ENCODE measurements around the gene UBE2QL1. TPM values are rescaled to one million over a fixed set of nuclear protein-coding genes. Genes with fewer than 3 reads are reported as not detected.

Gene UBE2QL1
- total and polyA plus RNA-seq, 4 donors: 0.02 to 0.51 (median 0.09) TPM

DNA sequence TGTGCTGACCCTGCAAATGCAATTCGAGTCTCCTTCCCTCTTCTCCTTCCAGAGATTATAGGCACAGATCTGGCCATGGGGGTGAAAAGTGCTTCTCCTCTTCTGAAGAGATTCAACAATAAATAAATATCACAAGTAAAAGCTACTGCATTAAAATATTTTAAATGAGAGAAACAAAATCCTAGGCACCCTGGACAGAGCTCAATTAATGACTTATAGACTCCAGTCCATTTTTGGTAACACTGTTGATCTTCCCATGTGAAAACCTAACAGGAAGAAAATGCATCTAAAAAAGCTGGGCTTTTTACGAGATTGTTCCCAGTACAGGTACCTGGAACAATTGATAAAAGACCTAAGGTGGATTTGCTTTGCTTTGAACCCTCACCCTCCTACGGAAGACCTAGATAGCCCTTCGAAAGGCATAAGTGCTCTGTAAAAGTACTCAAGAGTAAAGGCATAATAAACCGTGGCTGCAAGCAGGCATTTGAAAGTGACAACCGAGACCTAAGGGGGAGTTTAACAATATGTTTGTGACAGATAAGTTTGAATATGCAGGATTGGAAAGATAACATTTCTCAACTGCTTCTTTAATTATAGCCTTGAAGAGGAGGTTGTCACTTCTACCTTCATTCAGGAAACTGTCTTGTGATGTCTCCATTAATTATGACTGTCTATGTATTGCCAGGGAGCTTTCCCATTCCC is 41.0 kb upstream of the UBE2QL1 start:
- no peak overlapping the region for H3K4me3 ChIP-seq
- H3K27ac ChIP-seq (ENCODE audit: low read depth in 1 of 2, low read length in 1 of 2): no peak overlapping the region
- H3K9me3 ChIP-seq (ENCODE audit: control insufficient read depth in 4 of 4, insufficient read depth in 3 of 4, low read length in 3 of 4): peaks cover 0 to 5% (median 0%) of the 10 kb centered on the region in 4 donors
- TF ChIP-seq, protein P1, sequence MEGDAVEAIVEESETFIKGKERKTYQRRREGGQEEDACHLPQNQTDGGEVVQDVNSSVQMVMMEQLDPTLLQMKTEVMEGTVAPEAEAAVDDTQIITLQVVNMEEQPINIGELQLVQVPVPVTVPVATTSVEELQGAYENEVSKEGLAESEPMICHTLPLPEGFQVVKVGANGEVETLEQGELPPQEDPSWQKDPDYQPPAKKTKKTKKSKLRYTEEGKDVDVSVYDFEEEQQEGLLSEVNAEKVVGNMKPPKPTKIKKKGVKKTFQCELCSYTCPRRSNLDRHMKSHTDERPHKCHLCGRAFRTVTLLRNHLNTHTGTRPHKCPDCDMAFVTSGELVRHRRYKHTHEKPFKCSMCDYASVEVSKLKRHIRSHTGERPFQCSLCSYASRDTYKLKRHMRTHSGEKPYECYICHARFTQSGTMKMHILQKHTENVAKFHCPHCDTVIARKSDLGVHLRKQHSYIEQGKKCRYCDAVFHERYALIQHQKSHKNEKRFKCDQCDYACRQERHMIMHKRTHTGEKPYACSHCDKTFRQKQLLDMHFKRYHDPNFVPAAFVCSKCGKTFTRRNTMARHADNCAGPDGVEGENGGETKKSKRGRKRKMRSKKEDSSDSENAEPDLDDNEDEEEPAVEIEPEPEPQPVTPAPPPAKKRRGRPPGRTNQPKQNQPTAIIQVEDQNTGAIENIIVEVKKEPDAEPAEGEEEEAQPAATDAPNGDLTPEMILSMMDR (IDR thresholded peaks at IDR 0.05; ENCODE audit: control extremely low read depth, extremely low read depth): no peak
- peaks cover 0 to 1% (median 0%) of the 10 kb centered on the region in 5 donors for H3K4me1 ChIP-seq (ENCODE audit: control insufficient read depth in 5 of 5, insufficient read depth in 5 of 5, low read length in 5 of 5)
- WGBS, 2 donors: 58 to 71% methylated on average over 6 of the region's 6 CpGs
- peaks cover 0 to 3% (median 1%) of the 10 kb centered on the region in 3 donors for H3K27me3 ChIP-seq (ENCODE audit: control insufficient read depth in 3 of 3, insufficient read depth in 3 of 3, low read length in 2 of 3)
- ATAC-seq (ENCODE audit: insufficient read depth, low FRiP score) (no peak), DNase-seq (no peak)
- no peaks in the 10 kb centered on the region for H3K36me3 ChIP-seq (ENCODE audit: control insufficient read depth in 4 of 4, insufficient read depth in 4 of 4, low read length in 4 of 4)
- no peak overlapping the region for H3K9ac ChIP-seq (ENCODE audit: insufficient read depth in 1 of 2, low read length in 2 of 2)

DNA sequence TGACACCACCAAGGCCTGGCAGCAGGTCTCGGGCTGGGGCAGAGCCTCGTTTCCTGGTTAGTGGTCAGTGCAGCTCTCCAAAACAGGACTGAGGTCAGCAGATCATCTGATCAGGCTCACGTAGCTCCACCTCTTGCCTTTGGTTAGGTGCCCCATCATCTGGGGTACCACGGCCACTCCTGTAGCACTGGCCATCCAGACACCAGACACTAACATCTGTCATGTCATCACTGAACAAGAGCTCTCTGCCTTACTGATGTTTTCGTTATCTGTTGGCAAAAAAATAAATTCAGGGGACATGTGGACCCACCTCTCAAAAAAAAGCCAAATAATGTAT is 40.4 kb upstream of the UBE2QL1 start:
- WGBS, 2 donors: 61 to 83% methylated on average over 5 of the region's 5 CpGs
- ATAC-seq (ENCODE audit: insufficient read depth, low FRiP score) (no peak), DNase-seq (no peak)
- Histone ChIP-seq H3K9me3 (ENCODE audit: control insufficient read depth in 4 of 4, insufficient read depth in 3 of 4, low read length in 3 of 4) (peaks cover 0 to 5% (median 0%) of the 10 kb centered on the region in 4 donors), H3K27me3 (ENCODE audit: control insufficient read depth in 3 of 3, insufficient read depth in 3 of 3, low read length in 2 of 3) (peaks cover 0 to 6% (median 3%) of the 10 kb centered on the region in 3 donors), H3K27ac (ENCODE audit: low read depth in 1 of 2, low read length in 1 of 2) (no peak overlapping the region), H3K9ac (ENCODE audit: insufficient read depth in 1 of 2, low read length in 2 of 2) (no peak overlapping the region), H3K4me3 (no peak overlapping the region), H3K36me3 (ENCODE audit: control insufficient read depth in 4 of 4, insufficient read depth in 4 of 4, low read length in 4 of 4) (no peaks in the 10 kb centered on the region), H3K4me1 (ENCODE audit: control insufficient read depth in 5 of 5, insufficient read depth in 5 of 5, low read length in 5 of 5) (peaks cover 0 to 1% (median 0%) of the 10 kb centered on the region in 5 donors)
- TF ChIP-seq, protein P1 (IDR thresholded peaks at IDR 0.05; ENCODE audit: control extremely low read depth, extremely low read depth): no peak

DNA sequence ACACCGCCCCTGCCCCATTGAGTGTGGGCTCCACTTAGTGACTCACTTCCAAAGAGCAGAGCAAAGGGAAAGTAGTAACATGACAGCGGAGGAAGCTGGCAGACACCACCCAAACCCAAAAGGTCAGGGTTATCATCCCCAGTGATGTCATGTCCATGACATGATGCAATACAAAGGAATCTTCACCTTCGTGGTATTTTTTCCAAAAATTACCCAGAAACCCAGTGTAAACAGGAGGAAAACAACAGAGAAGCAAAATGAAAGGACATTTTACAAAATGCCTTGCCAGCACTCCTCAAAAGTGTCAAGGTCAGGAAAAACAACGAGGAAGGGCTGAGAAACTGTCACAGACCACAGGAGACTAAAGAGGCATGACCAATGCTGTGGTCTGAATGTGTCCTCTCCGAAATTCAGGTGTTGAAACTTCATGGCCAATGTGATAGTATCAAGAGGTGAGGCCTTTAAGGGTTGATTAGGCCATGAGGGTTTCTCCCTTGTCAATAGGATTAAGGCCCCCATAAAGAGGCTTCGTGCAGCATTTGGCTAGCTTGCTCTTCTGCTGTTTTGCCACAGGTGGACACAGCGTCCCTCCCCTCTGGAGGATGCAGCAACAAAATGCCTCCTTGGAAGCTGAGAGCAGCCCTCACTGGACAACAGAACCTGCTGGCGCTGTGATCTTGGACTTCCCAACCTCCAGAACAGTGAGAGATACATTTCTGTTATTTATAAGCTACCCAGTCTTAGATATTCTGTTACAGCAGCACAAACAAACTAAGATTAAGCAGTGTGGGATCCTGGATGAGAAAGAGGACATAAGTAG is 39.8 kb upstream of the UBE2QL1 start:
- H3K27me3 ChIP-seq (ENCODE audit: control insufficient read depth in 3 of 3, insufficient read depth in 3 of 3, low read length in 2 of 3): peaks cover 0 to 7% (median 3%) of the 10 kb centered on the region in 3 donors
- no peaks in the 10 kb centered on the region for H3K36me3 ChIP-seq (ENCODE audit: control insufficient read depth in 4 of 4, insufficient read depth in 4 of 4, low read length in 4 of 4)
- DNase-seq (no peak), ATAC-seq (ENCODE audit: insufficient read depth, low FRiP score) (no peak)
- peaks cover 0 to 5% (median 0%) of the 10 kb centered on the region in 4 donors for H3K9me3 ChIP-seq (ENCODE audit: control insufficient read depth in 4 of 4, insufficient read depth in 3 of 4, low read length in 3 of 4)
- no peak overlapping the region for H3K9ac ChIP-seq (ENCODE audit: insufficient read depth in 1 of 2, low read length in 2 of 2)
- H3K4me3 ChIP-seq: no peak overlapping the region
- TF ChIP-seq, protein P1 (IDR thresholded peaks at IDR 0.05; ENCODE audit: control extremely low read depth, extremely low read depth): no peak
- no peak overlapping the region for H3K27ac ChIP-seq (ENCODE audit: low read depth in 1 of 2, low read length in 1 of 2)
- 78 to 83% methylated on average over 8 of the region's 8 CpGs for WGBS, 2 donors
- H3K4me1 ChIP-seq (ENCODE audit: control insufficient read depth in 5 of 5, insufficient read depth in 5 of 5, low read length in 5 of 5): peaks cover 0 to 1% (median 0%) of the 10 kb centered on the region in 5 donors
